HK-2 (cell line): ENCODE results near the gene MGST1.
"Not testable (repeated sequence)": the region's sequence is repeated elsewhere in the genome, so short reads cannot be mapped to it uniquely, and the experiment has no call there.

ENCODE experiments used
- DNase-seq: peaks from one replicate; pipeline ENCODE4 v3.0.0-alpha.2; 2018; ENCODE audit not compliant: unreplicated experiment

MGST1 gene

DNA sequence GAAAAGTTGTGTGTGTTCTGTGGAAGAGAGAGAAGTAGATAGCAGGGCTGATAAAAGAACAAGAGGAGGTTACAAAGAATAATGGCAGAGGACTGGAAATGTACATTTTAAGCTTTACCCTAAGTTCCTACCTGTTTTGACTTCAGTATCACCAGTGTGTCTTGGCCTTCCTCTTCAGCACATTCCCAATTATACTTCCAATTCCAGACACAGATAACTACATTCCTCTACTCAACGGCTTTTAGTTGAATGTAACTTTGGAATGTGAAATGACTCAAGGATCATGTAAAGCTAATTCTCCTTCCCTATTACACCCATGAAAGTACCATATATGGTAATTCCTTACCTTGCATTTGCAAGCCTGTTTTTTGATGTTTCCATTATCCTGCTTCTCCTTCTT, 5.0 kb downstream of the MGST1 start:
- no peak for DNase-seq

DNA sequence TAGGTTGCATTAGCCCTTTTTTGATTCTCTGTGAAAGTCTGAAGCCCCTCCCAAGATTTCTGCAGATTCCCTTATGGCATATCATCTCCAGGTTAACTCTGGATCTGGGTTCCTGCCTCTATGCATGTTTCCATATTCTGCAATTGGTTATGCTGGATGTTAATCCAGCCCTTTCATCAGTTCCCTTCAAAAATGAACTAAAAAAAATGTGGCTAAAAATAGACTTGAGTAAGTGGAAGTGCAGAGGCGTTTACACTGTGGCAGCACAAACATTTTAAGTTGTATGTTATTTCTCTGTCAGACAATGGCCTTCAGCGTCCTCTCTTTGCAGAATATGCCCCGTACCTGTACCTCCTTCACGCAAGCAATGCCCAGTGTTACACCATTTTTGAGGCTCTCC, 11.4 kb downstream of the MGST1 start:
- no peak for DNase-seq

DNA sequence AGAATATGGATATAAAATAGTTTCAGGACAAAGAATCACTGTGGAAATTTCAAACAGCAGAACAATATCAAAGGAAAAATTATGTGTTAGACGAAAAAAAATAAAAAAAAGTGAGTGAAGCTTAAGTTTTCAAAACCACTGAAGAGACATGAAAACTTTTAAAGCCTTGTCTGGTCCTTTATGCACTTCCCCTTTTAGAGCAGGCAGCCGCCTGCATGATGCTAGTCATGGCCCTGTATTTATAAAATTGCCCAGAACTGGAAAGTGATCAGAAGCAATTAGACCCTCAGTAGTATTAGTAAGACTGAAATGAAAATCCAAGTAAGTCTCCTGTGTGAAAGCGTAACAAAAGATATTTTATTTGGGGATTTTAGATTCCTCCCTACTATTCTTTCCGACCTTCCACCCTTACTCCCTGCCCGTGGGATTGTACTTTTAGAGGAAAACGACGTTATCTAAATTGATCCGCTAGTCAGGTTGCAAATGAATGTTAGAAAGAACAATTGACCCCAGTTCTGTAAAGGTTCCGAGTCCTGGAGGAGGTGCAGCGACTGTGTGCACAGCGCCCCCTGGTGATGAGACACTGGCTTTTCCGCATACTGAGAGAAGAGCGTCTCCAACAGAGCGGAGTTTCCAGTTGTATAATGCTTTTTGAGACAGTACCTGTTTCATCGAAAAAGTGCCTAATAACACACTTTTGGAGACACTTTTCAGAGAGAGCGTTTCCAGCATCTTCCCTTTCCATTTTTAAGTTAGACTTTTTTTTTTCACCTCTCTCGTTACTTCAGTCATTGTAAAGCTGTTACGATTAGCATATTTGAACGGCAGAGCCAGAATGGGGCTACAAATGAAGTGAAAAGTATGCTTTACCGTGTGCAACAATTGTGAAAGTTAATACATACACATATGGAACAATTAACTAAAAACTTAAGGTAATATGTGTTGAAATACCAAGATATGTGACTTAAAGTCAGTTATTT, 12.4 kb downstream of the MGST1 start:
- DNase-seq, result peak; percentile 41

DNA sequence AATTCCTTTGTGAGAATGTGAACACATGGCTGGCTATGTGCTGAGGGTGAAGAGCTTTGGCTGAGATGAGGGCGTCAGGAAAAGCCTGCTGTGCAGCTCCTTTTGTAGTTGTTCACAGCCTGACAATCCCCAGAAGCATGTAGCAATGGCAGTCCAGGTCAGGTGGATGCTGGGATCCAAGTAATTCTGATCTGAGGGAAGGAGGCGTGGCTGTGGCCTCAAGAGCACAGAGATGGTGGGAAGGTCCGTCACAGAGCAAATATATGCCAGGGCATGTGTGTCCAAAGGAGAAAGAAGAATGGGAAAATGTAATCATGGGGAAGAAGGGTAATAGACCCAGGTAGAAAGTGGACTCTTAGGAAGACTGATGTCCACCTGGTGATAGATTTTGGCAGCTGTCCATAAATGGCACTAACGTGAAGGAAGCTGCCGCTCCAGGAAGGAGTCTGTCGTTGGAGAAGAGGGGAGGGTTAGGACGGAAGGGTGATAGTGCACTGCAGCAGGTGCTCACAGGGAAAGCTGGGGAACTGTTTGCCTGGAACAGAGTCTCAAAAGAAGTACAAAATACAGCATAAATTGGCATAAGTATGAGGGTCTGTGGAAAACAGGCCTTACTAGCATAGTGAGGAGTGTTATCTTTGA, 13.8 kb downstream of the MGST1 start:
- DNase-seq, result no peak

DNA sequence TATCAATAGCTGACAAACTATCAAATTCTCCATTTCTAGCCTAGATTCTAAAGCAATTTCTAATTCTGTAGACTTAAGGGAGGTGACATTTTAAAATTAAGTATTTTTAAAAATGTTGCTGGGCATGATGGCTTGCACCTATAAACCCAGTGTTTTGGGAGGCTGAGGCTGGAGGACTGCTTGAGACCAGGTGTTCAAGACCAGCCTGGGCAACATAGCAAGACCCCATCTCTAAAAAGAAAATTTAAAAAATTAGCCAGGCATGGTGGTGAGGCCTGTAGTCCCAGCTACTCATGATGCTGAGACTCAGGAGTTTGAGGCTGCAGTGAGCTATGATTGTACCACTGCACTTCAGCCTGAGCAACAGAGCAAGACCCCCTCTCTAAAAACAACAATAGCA, 15.1 kb downstream of the MGST1 start:
- no peak for DNase-seq

DNA sequence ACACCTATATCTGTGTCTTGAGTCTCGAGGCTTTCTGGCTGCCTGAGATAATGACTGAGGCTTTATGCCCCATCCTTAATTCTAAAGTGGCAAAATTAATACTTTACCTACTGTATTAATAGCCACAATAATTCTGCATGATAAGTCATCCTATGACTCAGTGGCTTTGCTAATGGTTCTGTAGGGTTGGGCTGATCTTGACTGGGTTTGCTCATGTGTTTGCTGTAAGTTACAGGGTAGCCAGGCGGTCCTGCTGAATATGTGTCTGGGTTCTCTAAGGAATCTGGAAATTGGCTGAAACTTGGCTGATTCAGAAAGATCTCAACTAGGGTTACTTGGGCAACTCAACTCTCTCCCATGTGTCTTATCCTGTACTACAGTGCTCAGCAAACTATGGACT, 21.7 kb downstream of the MGST1 start:
- no peak for DNase-seq

DNA sequence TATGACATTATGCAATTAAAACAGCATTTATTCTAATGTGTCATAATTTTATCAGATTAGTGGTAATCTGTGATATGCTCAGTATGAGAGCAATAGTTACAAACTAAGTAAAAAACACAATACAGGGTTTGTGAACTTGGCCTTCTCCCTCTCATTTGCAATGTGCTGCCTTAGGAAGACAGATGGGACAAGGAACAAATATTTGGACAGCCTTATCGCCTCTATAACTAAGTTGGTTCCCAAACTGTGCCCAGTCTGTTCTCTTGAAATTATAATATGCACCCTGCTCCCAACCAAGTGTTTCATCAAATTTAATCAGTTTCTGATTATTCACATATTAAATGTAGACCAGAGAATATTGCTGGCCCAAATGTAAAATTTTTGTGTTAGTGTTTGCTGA, 22.7 kb downstream of the MGST1 start:
- no peak for DNase-seq

DNA sequence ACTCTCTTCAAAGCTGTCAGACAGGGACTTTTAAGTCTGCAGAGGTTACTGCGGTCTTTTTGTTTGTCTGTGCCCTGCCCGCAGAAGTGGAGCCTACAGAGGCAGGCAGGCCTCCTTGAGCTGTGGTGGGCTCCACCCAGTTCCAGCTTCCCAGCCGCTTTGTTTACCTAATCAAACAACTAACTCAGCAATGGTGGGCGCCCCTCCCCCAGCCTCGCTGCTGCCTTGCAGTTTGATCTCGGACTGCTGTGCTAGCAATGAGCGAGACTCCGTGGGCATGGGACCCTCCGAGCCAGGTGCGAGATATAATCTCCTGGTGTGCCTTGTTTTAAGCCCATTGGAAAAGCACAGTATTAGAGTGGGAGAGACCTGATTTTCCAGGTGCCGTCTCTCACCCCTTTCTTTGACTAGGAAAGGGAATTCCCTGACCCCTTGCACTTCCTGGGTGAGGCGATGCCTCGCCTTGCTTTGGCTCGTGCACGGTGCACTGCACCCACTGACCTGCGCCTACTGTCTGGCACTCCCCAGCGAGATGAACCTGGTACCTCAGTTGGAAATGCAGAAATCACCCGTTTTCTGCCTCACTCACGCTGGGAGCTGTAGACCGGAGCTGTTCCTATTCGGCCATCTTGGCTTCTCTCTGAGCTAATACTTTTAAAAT, 35.3 kb downstream of the MGST1 start:
- DNase-seq, result not testable (repeated sequence)

DNA sequence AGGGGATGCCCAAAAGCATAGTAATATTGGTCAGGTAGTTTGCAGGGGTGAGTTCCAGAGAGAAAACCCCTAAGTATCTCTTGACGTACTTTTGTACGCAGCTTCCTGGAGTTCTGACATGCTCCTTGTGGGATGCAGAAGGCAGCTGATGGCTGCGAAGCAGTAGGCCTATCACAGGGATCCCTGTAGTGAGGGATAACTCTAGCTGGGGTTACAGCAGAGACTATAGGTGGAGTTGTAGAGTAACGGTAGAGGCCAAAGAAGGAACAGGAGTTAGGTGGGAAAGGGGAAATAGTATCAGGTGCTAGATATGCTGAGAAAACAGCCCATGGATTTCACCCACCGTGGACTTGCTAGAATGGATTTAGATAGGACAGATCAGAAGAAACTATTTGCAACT, 37.3 kb downstream of the MGST1 start:
- no peak for DNase-seq

DNA sequence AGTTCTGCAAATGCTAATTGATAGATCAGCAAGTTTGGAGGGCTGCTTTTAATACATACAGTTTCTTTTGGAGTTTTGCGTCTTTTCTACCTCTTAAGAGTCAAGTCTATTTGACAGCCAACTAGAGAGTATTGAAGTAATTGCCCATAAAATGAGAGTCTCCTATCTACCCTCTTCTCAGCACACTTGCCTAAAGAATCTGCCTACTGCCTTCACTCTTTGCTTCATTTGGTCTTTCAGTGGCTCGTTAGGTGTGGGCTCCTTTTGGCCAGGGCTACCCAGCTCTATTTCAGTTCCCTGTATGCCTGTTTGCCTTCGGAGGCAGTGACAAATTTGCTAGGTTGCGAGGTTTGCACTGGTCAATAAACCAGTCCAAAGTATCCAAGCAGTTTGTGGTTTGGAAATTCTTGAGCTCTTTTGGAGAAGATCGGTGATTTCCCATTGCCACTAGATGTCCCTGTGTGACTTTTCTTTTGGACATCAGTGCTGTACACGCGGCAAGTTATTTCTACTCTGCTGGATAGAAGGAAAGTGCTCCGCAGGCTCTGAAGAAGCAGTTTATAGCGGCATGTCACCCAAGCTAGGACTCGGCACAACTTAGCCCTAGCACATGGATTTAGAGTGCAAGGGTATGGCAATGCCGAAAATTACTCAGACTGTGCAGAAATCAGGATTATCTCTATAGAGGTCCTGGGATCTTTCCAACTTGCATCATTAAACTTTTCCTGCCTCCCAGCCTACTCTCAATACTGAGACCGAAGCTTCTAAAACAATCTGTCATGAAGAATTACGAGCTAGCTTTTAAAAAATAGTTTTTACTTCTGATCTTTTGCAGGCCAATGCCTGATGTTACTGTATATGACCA, 38.6 kb downstream of the MGST1 start:
- DNase-seq, result no peak

DNA sequence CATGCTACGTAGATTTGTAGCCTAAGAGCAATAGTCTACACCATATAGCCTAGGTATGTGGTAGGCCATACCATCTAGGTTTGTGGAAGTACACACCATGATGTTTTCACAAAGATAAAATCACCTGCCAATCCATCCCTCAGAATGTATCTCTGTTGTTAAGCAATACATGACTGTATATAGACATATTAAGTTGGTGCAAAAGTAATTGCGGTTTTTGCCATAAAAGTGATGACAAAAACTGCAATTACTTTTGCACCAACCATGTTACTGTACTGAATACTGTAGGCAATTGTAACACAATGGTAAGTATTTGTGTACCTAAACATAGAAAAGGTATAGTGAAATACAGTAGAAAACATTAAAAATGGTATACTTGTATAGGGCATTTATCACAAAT, 40.5 kb downstream of the MGST1 start:
- no peak for DNase-seq

DNA sequence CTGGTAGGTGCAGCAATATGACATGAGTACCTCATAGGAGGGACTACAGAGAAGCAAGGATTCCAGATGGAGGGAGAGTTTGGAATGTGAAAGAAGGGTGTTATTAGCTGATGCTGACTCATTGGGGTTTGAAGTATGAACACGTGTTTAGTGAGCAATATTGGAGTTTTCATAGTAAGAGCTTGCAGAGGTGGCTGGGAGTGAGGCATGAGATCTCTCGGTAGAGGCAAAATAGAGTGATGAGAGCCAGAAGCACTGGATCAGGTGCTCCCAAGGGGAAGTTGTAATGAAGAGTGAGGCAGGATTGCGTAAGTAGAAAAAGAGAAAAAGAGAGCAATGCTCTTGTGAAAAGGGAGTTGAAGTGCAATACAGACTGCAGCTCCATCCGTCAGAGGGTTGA, 42.1 kb downstream of the MGST1 start:
- no peak for DNase-seq

DNA sequence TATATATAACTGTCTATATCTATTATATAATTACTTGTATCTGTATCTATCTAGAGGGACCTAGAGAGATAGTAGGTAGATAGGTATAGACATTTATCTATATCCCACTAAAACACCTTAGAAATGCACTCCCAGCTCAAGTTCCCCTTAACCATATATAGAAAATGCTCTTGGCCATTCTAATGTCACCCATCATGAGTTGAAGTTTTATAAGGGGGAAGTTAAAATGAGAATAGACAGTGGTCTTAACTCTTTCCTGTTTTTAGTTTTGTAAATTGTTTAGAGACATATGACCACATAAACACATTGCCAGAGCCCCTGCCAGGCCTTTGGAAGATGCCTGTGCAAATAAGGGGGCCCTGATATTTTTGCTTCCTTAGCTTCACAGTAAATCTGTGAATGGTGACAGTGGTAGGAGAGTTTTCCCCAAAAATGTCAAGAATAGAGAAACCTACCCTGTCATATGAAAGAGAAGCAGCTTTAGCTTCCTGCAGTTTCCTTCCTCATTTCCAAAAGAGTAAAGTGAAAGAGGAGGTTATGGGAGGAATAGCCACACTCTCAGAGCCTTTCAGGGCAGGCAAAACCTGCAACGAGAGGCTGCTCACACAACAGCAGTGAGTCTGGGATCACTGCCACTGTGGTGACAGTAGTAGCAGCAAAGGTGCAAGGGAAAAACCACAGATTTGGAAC, 45.5 kb downstream of the MGST1 start:
- DNase-seq, result no peak

DNA sequence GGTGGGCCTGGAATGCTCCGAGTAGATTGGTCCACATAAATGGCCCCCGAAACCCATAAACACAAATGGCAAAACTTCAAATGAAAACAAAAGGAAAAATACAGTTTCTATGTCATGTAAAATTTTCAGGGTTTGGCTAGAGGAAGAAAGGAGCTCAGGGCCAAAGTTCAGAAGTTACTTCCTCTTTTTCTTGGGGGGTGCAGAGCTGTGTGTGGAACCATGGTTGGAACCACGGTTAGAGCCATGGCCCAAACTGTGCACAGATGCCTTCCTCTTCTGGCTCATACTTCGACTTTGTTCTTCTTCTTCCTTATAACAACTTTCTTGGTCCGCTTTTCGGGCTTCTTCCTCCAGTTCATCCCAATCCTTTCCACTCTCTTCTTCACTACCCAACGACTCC, 51.7 kb downstream of the MGST1 start:
- no peak for DNase-seq

DNA sequence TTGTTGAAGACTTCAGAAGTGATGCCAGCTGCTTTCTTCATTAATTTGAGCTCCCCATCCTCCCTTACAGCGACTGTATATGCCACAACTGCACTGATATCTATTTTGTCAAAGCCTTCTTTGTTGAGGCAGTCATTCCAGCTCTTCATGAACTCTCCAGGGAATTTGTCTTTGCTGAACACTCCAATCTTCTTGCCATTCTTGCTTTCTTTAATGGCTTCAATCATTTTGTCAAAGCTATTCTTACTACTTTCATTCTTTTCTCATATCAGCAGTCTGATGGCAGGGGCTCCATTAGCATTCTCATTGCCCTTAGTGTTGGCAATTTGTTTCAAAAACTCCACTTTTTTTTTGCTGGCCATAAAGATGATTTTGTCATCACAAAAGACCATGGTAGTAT, 54.4 kb downstream of the MGST1 start:
- DNase-seq, result not testable (repeated sequence)

DNA sequence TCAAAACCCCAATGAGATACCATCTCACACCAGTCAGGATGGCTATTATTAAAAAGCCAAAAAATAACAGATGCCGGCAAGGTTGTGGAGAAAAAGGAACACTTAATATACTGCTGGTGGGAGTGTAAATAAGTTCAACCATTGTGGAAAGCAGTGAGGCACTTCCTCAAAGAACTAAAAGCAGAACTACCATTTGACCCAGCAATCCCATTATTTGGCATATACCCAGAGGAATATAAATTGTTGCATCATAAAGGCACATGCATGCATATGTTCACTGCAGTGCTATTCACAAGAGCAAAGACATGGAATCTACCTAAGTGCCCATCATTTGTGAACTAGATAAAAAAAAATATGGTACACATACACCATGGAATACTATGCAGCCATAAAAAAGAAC, 59.9 kb downstream of the MGST1 start:
- DNase-seq, result no peak
